Esophagus (tissue), 2 donors: ENCODE data around the gene PPP2R3A. TPM values are rescaled to one million over a fixed set of nuclear protein-coding genes. Genes with fewer than 3 reads are reported as not detected.

Source experiments
- H3K27ac ChIP-seq, 2 donors: one replicate each; pipeline ENCODE4 v1.5.1; 2013; ENCODE audit warnings: low read depth in 2 of 2, mild to moderate bottlenecking in 2 of 2, inconsistent platforms in 1 of 2, low read length in 1 of 2, moderate library complexity in 1 of 2
- H3K27me3 ChIP-seq, 2 donors: one replicate each; pipeline ENCODE4 v1.6.1; 2013; ENCODE audit warnings: low read length in 2 of 2, control low read depth in 1 of 2, mild to moderate bottlenecking in 1 of 2; ENCODE audit not compliant: insufficient read depth in 2 of 2, control insufficient read depth in 1 of 2
- H3K36me3 ChIP-seq, 2 donors: one replicate each; pipeline ENCODE4 v1.6.1; 2013; ENCODE audit warnings: low read length in 1 of 2; ENCODE audit not compliant: control insufficient read depth in 2 of 2, insufficient read depth in 2 of 2
- H3K4me1 ChIP-seq, 2 donors: one replicate each; pipeline ENCODE4 v1.6.1; 2013; ENCODE audit warnings: low read length in 1 of 2; ENCODE audit not compliant: control insufficient read depth in 2 of 2, insufficient read depth in 2 of 2
- H3K4me3 ChIP-seq, 2 donors: one replicate each; pipeline ENCODE4 v1.5.1; 2013; ENCODE audit warnings: low read length in 2 of 2, mild to moderate bottlenecking in 2 of 2, low read depth in 1 of 2, moderate library complexity in 1 of 2
- H3K9me3 ChIP-seq, 2 donors: one replicate each; pipeline ENCODE4 v1.6.1; 2013; ENCODE audit warnings: mild to moderate bottlenecking in 2 of 2, low read depth in 1 of 2, low read length in 1 of 2, moderate library complexity in 1 of 2; ENCODE audit not compliant: control insufficient read depth in 2 of 2, insufficient read depth in 1 of 2
- WGBS, 2 donors: extraction: QIAGEN DNeasy Blood & Tissue Kit; methylation state at CpG; one replicate each; pipeline ENCODE4 v1.1.7; 2013; 5-methylcytosine and 5-hydroxymethylcytosine counted together
- polyA plus RNA-seq, 2 donors: library from polyadenylated mRNA; stranded (reverse); fragments of 200-250 nt; gene quantifications; one replicate each; pipeline ENCODE4 v1.2.3, GENCODE V29; 2013
- donor health status: healthy with polysubstance abuse.
- donor health status: Bipolar disorder and iron deficiency.

Gene PPP2R3A
- polyA plus RNA-seq, 2 donors, result 2.1 to 3.5 TPM

DNA sequence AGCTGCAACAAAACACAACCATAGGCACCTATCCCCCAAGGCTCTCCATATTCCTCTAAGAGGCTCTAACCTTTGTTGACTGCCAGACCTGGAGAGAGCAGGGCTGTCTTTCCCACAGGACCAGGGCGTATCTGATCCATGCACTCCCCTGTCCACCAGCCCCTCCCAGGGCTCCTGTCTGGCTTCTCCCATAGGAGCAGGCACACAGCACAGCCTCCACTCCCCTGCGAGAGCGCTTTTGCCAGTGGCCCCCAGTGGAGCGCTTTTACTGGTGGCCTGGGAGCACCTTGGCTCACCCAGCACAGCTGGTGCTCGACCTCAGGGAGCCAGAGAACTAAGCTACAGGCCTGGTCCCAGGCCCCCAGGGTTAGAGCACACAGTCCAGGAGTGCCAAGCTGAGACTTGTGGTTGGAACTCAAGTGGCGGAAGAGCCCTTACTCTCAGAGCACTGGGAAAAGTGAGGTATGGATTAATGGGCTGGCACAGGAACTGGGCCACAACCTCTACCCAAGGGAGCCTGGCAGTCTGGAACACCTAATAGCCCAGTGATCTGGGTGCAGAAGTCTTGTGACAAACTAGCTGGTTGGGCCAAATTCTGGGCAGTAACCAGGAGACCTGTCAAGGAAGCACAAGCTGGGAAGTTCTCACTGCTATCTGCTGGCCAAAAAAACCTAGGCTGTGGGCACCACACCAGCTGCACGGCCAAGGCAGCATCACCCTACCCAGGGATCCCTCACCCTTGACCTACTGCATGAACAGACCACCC, 79.6 kb downstream of the PPP2R3A start:
- Histone ChIP-seq H3K9me3 (no peaks in the 10 kb centered on the region), H3K36me3 (peaks cover 4 to 9% of the 10 kb centered on the region in 2 donors), H3K27ac (no peak overlapping the region), H3K27me3 (no peaks in the 10 kb centered on the region), H3K4me1 (no peaks in the 10 kb centered on the region), H3K4me3 (no peak overlapping the region)
- 88 to 93% methylated on average over 7 of the region's 7 CpGs for WGBS, 2 donors

DNA sequence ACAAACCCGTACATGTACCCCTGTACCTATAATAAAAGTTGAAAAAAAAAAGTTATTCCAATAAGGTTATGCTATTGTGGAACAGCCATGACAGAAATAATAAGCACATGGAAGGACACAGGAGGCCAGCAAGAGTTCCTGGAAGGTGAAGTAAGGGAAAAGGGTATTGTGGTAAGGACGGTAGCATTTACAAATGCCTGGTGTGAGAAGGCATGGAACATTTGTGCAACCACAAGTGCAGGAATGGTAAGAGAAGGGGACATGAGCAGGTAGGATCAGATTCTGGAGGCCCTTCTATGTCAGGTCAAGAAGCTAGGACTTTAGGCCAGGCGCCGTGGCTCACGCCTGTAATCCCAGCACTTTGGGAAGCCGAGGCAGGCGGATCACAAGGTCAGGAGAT, 82.5 kb downstream of the PPP2R3A start:
- 98% methylated on average over 7 of the region's 7 CpGs for WGBS, 2 donors
- H3K36me3 ChIP-seq, result peaks cover 8 to 9% of the 10 kb centered on the region in 2 donors
- H3K27ac ChIP-seq, result no peak overlapping the region
- H3K4me3 ChIP-seq, result no peak overlapping the region
- no peaks in the 10 kb centered on the region for H3K4me1 ChIP-seq
- no peaks in the 10 kb centered on the region for H3K27me3 ChIP-seq
- H3K9me3 ChIP-seq, result no peaks in the 10 kb centered on the region

DNA sequence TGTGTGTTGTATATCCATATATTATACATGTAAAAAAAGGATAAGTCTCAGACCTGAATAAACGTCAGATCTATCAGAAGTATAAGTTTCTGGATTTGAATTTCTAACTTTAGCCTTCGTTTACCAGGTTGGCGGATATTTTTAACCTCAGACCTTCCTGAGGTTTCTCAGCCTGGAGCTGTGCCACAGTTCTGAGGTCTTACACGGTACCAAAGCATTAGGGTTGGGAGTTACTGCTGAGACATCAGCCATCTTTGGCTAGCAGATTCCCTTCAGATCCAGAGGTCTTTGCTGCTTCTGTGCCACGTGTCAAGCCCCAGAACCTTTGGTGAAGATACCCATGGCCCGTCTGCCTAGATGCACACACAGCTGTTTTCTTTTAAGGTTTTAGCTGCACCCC, 84.7 kb downstream of the PPP2R3A start:
- Histone ChIP-seq H3K27ac (no peak overlapping the region), H3K27me3 (no peaks in the 10 kb centered on the region), H3K36me3 (peaks cover 3 to 8% of the 10 kb centered on the region in 2 donors), H3K9me3 (no peaks in the 10 kb centered on the region), H3K4me3 (no peak overlapping the region), H3K4me1 (no peaks in the 10 kb centered on the region)
- 67% methylated on average over 6 of the region's 6 CpGs for WGBS, 2 donors

DNA sequence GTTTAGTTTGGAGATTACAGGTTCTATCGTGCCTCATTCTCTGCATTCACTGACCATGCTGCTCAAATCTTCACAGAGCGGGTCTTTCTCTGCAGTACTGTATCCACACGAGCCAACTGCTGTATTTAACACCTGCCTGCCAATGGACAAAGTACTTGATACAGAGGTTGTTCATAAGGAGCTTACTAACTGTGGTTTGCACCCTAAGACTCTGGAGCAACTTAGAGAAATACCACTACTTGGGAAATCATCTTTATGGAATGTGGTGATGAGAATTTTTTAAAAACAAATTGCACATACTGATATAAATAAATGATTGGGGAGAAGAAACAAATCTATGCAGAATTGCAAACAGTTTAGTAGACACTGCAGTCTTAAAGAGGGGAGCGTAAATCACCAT, 90.0 kb downstream of the PPP2R3A start:
- Histone ChIP-seq H3K4me1 (no peaks in the 10 kb centered on the region), H3K4me3 (no peak overlapping the region), H3K9me3 (no peaks in the 10 kb centered on the region), H3K27ac (no peak overlapping the region), H3K27me3 (no peaks in the 10 kb centered on the region), H3K36me3 (peaks cover 2 to 3% of the 10 kb centered on the region in 2 donors)
- 79 to 94% methylated on average over 4 of the region's 4 CpGs for WGBS, 2 donors

DNA sequence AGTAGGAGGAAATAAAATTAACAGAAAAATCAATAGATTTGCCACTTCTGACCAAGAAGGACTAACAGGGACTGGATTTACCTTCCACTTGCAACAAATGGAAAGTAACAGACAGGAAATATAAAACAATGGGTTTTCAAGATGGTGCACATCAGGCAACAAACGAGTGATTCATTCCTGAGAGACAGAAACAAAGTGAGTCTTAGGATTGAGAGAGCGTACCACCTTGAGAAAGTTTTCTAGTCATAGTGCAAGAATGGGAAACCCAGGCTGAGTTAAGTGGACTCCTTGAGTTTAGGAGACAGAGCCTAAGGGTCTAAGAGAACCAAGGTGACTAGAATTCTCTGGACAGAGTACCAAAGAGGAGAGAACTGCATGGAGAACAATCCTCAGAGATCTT, 101.7 kb downstream of the PPP2R3A start:
- WGBS, 2 donors, result 87% methylated on average over 2 of the region's 2 CpGs
- H3K27me3 ChIP-seq, result no peaks in the 10 kb centered on the region
- H3K9me3 ChIP-seq, result no peaks in the 10 kb centered on the region
- no peaks in the 10 kb centered on the region for H3K4me1 ChIP-seq
- H3K4me3 ChIP-seq, result no peak overlapping the region
- no peak overlapping the region for H3K27ac ChIP-seq
- H3K36me3 ChIP-seq, result peaks cover 0 to 2% of the 10 kb centered on the region in 2 donors

DNA sequence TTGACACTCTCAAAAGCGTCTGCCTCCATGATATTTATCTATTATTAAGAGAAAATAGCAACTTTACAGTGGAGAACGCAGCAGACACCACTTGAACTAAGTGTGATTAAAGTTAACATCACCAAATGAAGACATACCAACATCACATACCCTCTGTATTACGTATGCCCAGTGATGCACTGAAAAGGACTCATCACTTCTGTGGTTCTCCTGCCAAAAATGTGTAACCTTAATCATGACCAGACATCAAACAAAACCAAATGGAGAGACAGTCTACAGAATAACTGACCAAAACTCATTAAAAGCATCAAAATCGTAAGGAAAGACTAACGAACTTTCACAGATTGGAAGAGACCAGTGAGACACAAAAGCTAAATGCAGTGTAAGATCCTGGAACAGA, 103.2 kb downstream of the PPP2R3A start:
- Histone ChIP-seq H3K4me1 (no peaks in the 10 kb centered on the region), H3K4me3 (no peak overlapping the region), H3K36me3 (peaks cover 0 to 2% of the 10 kb centered on the region in 2 donors), H3K9me3 (no peaks in the 10 kb centered on the region), H3K27me3 (no peaks in the 10 kb centered on the region), H3K27ac (no peak overlapping the region)
- 85 to 86% methylated on average over 5 of the region's 5 CpGs for WGBS, 2 donors

DNA sequence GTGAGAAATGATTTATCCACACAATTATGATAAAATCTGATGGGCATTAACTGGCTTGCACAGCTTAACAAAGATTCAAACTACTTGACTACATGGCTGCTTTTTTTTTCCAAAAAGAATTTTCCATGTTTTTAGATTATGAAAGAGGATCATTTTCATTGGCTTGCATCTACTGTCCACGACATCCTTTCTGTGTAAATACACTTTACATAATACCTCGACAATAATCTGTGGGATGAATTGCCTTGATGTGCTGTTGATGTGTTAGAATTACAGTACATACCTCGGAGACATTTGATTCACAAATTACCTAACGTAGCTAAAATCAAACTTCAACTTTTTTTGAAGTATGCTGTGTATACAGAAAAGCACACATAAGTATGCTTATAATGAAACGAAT, 104.4 kb downstream of the PPP2R3A start:
- H3K9me3 ChIP-seq, result no peaks in the 10 kb centered on the region
- H3K27ac ChIP-seq, result no peak overlapping the region
- no peaks in the 10 kb centered on the region for H3K4me1 ChIP-seq
- H3K36me3 ChIP-seq, result peaks cover 0 to 2% of the 10 kb centered on the region in 2 donors
- 70 to 73% methylated on average over 5 of the region's 5 CpGs for WGBS, 2 donors
- no peaks in the 10 kb centered on the region for H3K27me3 ChIP-seq
- no peak overlapping the region for H3K4me3 ChIP-seq

DNA sequence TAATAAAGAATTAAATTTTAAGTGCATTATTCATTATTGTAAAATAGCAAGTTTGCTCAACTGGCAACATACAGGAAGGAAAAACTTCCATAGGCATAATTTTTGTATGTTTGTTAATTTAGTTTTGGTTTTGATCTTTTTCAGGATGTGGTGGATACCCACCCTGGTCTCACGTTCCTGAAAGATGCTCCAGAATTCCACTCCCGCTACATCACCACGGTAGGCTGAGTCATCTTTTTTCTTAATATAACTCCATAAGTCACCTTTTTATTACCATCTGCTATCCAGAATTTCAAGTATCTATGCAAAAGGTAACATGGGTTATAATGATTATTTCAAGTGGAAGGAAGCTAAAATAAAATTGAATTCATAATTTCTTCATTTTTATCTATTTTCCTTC, 104.8 kb downstream of the PPP2R3A start:
- Histone ChIP-seq H3K9me3 (no peaks in the 10 kb centered on the region), H3K36me3 (peaks cover 0 to 2% of the 10 kb centered on the region in 2 donors), H3K27me3 (no peaks in the 10 kb centered on the region), H3K4me1 (no peaks in the 10 kb centered on the region), H3K27ac (no peak overlapping the region), H3K4me3 (no peak overlapping the region)
- 43 to 67% methylated on average over 3 of the region's 3 CpGs for WGBS, 2 donors

DNA sequence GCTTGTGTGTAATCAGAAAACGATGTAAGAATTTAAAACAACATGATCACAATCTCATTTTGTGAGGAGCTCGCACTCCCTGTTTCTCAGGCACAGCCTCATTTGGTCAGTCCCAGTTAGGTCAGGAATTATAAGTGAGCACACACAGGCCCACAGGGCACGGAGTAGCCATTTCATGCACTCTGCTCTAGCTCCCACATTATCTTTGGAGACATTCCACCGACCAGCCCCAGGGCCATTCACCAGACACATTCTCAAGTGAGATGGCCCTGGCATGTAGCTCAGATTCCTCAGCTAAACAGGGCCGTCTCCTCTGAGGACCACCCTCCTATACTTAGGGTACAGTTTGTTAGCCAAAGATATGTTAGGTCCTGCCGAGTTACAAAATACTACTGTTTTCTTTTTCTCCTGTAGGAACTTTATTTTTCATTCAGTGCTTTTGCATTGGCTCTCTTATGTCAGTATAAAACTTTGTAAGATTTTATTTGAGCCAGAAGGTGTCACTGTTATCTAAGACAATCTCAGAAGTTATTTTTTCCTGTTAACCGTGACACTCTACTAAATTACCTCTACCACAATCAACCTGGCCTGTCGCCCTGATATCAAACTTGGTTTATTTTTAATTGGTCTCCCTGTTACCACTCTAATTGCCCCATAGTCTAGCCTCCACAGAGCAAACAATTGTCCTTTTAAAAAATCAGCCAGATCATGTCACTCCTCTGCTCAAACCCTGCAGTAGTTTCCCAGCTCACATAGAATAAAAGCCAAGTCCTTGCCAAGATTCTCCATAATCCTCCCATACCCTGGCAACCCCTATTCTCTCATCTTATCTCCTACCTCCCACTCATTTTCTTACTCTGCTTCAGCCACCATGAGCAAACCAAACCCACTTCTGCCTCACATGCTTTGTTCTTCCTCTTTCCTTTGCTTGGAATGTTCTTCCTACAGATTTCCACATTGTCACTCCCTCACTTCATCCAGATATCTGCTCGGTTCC, 105.7 kb downstream of the PPP2R3A start:
- Histone ChIP-seq H3K36me3 (peaks cover 0 to 2% of the 10 kb centered on the region in 2 donors), H3K9me3 (no peaks in the 10 kb centered on the region), H3K27ac (peak overlapping the region in 1 of 2 donors; percentile 68), H3K4me3 (no peak overlapping the region), H3K27me3 (no peaks in the 10 kb centered on the region), H3K4me1 (no peaks in the 10 kb centered on the region)
- WGBS, 2 donors, result 50 to 54% methylated on average over 9 of the region's 9 CpGs
